Measurements from ENCODE around the gene ARHGAP25. TPM values are rescaled to one million over a fixed set of nuclear protein-coding genes. Genes with fewer than 3 reads are reported as not detected.
A peak's percentile ranks its signal among the peaks of the same experiment; 100 is the strongest.

ARHGAP25 gene
- total RNA-seq, 6 experiments from 2014 or later: not detected

- TF ChIP-seq CTCF (IDR thresholded peaks at IDR 0.05): no peak
- Mint-ChIP-seq H3K4me3 (no peak overlapping the region), H3K27ac (peak overlapping the region; percentile 6; the same call in 1 of the 2 replicates), H3K9me3 (no peaks in the 10 kb centered on the region), H3K4me1 (ENCODE audit: low read depth) (peaks cover 38% of the 10 kb centered on the region), H3K27me3 (ENCODE audit: insufficient read depth) (peaks cover 14% of the 10 kb centered on the region), H3K36me3 (ENCODE audit: low read depth) (no peaks in the 10 kb centered on the region)
- no peak for DNase-seq
Measured at GRCh38 chr2:68739595-68740399, 5.2 kb downstream of the ARHGAP25 start.

GRCh38 chr2:68740400-68740914, 5.8 kb downstream of the ARHGAP25 start:
- no peaks in the 10 kb centered on the region for H3K36me3 Mint-ChIP-seq (ENCODE audit: low read depth)
- H3K27ac Mint-ChIP-seq: peak overlapping the region; percentile 6; the same call in 1 of the 2 replicates
- H3K4me3 Mint-ChIP-seq: no peak overlapping the region
- TF ChIP-seq CTCF (IDR thresholded peaks at IDR 0.05): no peak
- H3K9me3 Mint-ChIP-seq: no peaks in the 10 kb centered on the region
- H3K27me3 Mint-ChIP-seq (ENCODE audit: insufficient read depth): peaks cover 18% of the 10 kb centered on the region
- DNase-seq: no peak
- peaks cover 38% of the 10 kb centered on the region for H3K4me1 Mint-ChIP-seq (ENCODE audit: low read depth)

- no peak for DNase-seq
- Mint-ChIP-seq H3K27me3 (ENCODE audit: insufficient read depth) (peaks cover 19% of the 10 kb centered on the region), H3K9me3 (no peaks in the 10 kb centered on the region), H3K4me1 (ENCODE audit: low read depth) (peaks cover 38% of the 10 kb centered on the region), H3K27ac (no peak overlapping the region), H3K4me3 (no peak overlapping the region), H3K36me3 (ENCODE audit: low read depth) (no peaks in the 10 kb centered on the region)
- no peak for TF ChIP-seq CTCF (IDR thresholded peaks at IDR 0.05)
Measured at GRCh38 chr2:68741238-68741637, 6.6 kb downstream of the ARHGAP25 start.

GRCh38 chr2:68741805-68742306, 7.2 kb downstream of the ARHGAP25 start:
- Mint-ChIP-seq H3K27ac (no peak overlapping the region), H3K9me3 (no peaks in the 10 kb centered on the region), H3K4me1 (ENCODE audit: low read depth) (peaks cover 38% of the 10 kb centered on the region), H3K4me3 (no peak overlapping the region), H3K27me3 (ENCODE audit: insufficient read depth) (peaks cover 19% of the 10 kb centered on the region), H3K36me3 (ENCODE audit: low read depth) (no peaks in the 10 kb centered on the region)
- no peak for DNase-seq
- TF ChIP-seq CTCF (IDR thresholded peaks at IDR 0.05): no peak

- TF ChIP-seq CTCF (IDR thresholded peaks at IDR 0.05): no peak
- H3K36me3 Mint-ChIP-seq (ENCODE audit: low read depth): no peaks in the 10 kb centered on the region
- no peak overlapping the region for H3K27ac Mint-ChIP-seq
- H3K27me3 Mint-ChIP-seq (ENCODE audit: insufficient read depth): peaks cover 22% of the 10 kb centered on the region
- DNase-seq: no peak
- no peaks in the 10 kb centered on the region for H3K9me3 Mint-ChIP-seq
- H3K4me3 Mint-ChIP-seq: no peak overlapping the region
- peaks cover 39% of the 10 kb centered on the region for H3K4me1 Mint-ChIP-seq (ENCODE audit: low read depth)
Measured at GRCh38 chr2:68742626-68743415, 8.2 kb downstream of the ARHGAP25 start.

Data from HFFc6 (cell line).